ENCODE measurements around the gene ASIC2.
"Not testable (repeated sequence)": the region's sequence is repeated elsewhere in the genome, so short reads cannot be mapped to it uniquely, and the experiment has no call there.

Gene ASIC2

GRCh38 chr17:32970281-32970680 is 322.8 kb downstream of the ASIC2 start:
- DNase-seq = no peak

GRCh38 chr17:32969231-32969630 is 323.9 kb downstream of the ASIC2 start:
- not testable (repeated sequence) for DNase-seq

- no peak for DNase-seq
Observed at GRCh38 chr17:32964541-32964940, 328.6 kb downstream of the ASIC2 start.
